Hepatic stellate cell (primary cell): ENCODE results near the gene DYSF.

ENCODE experiments used
- DNase-seq: peaks from one replicate; pipeline ENCODE4 v3.0.0; 2011; ENCODE audit warnings: low spot score

DYSF gene

DNA sequence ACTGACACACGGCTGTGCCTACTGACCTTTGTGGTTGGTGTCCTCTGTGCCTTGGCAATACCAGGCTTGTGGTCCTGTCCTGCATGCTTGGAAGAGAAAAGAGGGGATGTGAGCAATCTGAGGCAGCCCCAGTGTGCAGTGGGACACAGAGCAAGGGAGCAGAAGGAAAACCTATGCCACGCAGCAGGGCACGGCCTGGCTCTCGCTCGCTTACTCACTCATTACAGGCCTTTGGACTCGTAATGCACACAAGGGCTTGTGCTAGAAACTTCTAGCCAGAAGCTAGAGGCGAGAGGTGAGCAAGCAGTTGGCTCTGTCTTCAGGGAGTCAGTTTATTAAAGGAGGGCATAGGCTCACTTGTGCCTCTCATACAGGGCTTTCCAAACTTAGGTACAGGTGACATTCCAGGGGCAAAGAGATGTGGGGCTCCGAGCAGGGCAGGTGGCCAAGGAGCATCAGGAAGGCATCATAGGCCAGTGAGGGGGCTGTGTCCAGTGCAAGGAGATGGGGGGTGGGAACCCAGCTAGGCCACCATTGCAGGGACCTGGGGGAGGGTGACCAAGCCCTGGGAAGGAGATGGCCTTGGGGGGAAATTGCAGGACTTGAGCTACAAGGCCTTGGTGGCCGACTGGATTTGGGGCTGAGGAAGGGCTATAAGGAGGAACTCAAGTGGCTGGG is 100.8 kb downstream of the DYSF start:
- no peak for DNase-seq

DNA sequence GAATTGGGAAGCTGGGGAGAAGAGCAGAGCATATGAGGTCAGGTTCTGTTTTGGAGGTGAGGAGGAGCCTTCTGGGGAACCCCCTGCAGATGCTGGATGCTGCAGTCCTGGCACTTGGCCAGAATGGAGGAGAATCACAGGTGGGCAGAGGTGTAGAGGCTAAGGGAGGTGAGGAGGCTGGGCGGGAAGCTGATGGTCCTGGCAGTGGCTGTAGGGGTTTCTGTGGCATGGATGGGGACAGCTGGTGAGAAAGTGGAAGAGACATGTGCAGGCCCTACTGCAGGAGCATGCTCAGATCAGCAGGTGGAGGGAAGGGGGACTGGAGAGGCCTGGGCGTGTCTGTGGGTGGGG is 101.3 kb downstream of the DYSF start:
- DNase-seq = no peak

DNA sequence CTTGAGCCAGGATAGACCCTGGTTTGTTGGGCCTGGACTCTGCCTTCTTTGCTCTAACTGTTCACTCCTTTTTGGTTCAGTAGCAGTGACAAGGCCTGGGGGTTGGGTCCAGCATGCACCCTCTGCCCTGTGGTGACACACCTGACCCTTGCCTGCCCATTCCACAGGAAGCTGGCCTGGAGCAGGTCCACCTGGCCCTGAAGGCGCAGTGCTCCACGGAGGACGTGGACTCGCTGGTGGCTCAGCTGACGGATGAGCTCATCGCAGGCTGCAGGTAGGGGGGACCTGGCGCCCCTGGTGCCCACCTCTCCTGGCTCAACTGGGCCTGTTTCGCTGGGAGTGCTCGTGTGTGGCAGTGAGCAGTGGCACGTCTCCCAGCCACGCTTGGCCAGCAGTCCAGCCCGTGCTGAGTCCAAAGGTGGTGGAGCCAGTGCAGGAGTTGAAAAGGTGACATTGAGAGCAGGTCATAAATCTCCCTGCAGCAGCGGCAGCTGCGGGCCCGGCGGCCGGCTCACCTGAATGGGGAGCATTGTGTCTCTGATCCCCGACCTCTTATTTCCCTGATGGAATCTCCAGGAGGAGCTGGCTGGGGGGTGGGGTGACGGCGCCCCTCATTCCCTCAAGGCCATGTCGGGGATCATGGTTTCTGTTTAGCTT is 102.6 kb downstream of the DYSF start:
- no peak for DNase-seq

DNA sequence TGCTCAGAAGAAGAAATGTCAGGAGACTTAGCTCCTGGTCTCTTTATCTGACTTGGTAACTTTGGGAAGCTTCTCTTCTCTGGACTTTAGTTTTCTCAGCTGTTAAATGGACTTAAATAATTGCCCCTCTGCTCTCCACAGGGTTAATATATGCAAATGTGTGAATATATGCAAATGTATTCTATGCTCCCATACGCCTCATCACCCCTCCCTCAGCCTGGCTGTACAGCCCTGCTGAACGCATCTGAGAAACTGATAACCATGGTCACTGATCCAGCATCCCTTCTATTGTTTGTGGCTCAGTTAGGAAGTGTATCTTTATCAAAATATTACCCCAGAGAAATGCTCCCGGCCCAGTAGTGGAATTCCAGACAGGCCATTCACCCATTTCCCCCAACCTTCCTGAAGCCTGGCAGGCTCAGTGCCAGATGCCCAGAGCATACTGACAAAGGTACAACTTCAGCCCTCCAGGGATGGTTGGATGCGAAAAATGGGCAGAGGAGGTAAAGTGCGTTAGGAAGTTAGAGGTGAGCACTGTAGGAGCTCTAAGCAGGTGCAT is 103.4 kb downstream of the DYSF start:
- DNase-seq = no peak

DNA sequence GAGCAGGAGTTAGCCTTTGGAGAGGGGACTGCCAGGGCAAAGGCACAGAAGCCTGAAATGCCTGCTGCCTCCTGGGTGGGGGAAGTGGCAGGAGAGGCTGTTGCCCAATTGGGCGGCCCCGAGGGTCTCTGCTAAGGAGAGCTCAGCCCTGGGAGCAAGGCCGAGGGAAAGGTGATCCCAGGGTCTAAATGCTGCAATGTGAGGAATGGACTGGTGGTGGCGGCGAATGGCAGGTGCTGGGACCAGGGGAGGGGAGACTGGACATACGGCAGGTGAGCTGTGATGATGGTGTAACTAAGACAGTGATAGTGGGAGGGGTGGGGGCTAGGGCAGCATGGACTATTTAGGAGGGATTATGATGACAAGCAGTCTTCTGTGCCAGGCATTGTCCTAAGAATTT is 104.0 kb downstream of the DYSF start:
- DNase-seq = no peak

DNA sequence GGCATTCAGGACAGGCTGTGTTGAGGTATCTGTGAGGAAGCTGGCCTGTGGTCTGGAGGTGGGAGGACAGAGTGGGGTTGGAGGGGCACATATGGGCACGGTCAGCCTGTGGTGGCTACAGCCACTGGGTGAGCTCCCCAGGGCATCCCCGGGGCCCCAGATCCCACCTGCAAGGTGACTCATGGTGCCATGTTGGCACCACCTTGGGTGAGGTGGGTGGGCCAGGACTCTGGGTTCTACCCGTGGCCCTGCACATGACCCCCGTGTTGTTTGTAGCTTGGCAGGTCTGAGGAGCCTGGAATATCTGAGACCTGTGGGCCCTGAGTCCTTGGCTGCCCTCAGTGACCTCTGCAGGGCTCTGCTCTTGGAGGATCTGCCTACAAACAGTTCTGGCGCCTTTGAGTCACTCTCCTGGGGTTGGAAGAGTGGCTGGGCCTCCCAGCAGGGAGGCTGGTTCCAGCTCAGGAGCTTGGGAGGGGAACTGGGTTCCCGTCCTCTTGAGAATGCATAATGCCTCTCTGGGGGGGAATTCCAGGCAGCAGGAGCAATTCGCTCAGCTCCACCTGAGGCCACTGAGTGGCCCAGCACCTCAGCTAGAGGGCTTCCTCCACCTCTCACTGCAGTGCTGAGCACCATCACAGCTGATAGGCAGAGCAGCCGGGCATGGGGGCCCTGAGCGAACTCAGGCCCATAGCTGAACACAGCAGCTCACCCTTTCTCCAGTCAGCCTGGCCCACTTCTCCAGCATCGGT is 105.1 kb downstream of the DYSF start:
- no peak for DNase-seq

DNA sequence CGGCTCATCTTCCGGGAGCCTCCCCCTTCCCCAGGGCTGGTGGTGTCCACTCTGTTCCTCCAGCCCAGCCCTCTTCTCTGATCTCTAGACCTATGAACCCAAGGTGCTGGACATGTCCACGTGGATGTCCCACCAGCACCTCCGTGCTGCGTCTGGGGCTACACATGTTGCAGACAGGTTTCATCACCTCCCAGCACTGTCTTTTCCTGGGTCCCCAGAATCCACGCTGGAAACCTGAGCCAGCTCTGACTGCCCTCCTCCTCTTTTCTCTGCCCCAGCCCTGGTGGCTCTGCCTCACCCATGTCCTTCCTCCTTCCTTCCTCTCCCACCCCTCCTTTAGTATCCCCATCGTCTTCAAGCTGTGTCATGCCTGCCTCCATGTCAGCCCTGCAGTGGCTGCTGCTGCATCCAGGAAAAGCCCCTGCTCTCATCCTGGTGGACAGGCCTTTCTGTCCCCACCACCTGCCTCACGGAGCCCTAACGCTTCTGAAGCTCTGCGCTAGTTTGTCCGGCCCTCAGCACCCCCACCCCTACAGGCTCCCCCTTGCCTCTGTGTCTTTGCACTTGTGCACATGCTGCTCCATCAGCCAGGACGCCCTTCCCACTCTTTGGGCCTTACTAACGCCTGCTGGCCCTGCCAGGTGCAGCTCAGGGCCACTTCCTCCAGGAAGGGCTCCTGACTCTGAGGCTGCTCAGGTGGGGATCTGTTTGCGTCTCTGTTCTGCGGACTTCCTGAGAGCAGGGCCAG is 105.9 kb downstream of the DYSF start:
- no peak for DNase-seq

DNA sequence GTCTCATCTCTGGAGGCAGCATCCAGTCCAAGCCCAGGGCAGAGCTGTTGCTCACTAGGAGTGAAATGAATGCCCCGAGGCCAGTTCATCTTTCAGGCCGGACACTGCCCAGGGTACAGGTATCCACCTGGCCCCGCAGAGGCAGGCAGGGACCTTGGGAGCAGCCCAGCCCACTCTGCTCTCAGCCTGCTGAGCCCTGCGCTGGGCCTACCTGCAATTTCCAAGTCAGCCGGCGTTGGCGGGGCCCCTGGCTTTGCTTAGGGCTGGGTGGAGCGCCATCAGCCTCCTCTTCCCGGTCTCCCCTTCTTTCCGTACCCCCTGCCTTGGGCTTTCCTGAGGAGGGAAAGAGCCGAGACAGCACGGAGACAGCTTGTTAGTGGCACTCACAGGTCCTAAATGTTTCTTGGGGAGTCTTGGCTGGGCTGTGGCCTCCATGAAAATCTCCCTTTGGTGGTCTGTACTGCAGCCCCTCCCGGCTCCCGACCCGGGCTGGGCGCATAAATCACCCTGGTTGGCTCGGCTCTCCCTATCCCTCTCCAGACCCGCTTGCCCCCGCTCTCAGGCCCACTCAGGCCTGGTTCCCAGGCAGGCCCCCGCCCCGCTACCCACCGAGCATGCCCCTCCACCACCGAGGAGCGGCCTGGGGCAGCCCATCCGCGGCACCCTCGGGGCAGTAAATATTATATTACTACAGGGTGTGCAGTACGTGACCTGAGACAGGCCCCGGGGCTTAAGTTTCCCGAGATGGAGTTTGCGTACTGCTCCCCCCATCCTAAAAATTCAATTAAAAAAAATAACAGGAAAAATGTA is 106.7 kb downstream of the DYSF start:
- DNase-seq = no peak

DNA sequence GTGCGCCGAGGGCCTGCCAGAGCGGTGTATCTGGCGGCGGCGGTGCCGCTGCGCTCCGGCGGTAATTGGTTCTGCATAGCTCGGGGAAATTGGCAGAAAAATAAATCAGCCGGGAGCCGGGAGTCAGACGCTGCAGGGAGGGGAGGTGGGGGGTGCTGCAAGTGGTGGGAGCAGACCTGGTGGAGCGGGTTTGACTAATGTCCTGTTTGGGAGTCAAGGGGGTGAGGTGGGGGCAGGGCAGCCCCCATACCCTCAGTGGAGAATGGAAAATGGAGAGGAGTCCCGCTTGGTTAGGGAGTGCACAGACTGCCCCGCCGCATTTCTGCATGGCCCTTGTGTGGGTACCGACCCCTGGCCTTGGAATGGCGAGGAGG is 107.3 kb downstream of the DYSF start:
- no peak for DNase-seq

DNA sequence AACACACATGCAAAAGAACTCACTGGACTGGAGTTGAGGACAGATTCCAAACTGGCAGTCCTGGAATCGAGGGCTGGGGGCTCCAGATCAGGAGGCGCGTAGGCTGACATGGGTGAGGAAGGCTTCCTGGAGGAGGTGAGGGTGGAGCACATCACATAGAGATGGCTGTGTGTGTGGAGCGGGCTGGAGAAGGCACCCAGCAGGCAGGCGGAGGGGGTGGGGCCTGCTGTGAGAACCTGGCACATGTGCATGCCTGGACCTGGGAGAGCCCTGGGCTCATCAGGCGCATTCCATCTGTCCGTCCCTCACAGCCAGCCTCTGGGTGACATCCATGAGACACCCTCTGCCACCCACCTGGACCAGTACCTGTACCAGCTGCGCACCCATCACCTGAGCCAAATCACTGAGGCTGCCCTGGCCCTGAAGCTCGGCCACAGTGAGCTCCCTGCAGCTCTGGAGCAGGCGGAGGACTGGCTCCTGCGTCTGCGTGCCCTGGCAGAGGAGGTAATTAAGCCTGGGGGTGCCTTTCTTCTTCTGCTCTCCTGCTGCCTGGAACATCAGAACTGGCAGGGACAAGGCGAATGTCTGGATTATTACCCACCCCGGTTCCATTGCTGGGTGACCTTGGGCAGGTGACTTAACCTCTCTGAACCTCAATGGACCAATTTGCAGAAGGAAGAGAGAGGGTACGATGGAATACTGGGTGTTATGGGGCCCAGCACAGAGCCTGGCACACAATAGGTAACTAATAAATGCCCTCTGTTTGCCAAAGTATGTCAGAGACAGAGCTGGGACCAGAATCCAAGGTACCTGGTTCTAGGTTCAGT is 108.3 kb downstream of the DYSF start:
- no peak for DNase-seq

DNA sequence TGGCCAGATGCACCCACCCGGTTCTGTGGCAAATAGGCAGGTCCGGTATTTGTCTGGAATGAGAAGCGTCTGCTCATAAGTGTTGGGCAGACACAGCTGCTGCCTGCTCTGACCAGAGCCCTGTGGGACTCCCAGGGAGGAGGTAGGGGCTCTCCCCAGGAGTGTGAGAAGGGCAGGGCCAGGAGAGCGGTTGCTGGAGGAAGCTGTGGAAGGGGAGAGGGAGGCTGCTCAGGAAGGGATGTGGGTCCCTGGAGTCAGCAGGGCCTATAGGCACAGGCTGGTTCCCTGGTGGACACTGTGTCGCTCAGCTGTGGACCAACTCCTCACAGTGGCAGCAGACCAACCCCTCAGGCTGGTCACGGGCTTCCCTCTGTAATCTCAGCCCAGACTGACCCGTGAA is 109.2 kb downstream of the DYSF start:
- DNase-seq = no peak

DNA sequence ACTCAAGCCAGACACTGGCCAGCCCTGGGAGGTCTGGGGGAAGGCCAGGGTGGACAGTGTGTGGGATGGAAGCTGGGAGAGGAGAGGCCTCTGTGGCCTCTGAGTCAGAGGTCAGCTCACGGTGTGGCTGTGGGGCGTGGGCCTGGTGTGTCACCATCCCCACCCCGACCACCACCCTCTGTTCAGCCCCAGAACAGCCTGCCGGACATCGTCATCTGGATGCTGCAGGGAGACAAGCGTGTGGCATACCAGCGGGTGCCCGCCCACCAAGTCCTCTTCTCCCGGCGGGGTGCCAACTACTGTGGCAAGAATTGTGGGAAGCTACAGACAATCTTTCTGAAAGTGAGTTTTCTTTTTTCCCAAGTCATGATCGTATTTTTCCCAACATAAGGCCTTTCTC is 110.5 kb downstream of the DYSF start:
- no peak for DNase-seq

DNA sequence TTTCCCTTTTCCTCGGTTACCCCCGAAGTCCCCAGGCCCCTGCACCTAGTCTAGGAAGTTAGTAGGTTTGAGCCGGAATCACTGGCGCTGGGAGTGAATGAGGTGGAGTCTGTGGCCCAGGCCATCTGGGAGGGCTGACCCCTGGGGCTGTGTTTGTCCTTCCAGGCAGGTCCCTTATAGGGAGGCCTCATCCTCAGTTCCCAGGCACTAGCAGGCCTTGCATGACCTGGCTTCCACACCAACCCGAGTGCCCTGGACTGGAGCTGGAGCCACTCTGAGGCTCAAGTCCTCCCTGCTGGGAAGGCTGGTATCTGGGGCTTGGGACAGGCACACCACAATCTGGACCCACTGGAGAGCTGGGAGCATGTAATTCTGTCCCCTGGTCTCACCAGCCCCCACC is 111.0 kb downstream of the DYSF start:
- DNase-seq = no peak

DNA sequence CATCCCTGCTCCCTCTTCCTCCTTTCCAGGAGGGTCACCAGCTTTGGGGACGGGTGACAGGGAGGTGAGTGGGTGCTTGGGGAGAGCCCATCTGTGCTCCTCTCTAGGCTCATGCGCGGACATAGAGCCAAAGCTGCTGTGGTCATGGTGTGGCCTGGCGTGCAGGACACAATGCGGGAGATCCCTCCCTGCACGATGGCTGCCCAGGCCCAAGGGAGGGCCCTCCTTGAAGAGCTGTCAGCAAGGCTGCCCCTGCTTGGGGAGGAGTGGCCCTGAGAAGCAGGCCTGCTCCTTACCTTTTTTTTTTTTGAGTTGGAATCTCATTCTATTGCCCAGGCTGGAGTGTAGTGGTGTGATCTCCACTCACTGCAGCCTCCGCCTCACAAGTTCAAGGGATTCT is 111.4 kb downstream of the DYSF start:
- DNase-seq = no peak

DNA sequence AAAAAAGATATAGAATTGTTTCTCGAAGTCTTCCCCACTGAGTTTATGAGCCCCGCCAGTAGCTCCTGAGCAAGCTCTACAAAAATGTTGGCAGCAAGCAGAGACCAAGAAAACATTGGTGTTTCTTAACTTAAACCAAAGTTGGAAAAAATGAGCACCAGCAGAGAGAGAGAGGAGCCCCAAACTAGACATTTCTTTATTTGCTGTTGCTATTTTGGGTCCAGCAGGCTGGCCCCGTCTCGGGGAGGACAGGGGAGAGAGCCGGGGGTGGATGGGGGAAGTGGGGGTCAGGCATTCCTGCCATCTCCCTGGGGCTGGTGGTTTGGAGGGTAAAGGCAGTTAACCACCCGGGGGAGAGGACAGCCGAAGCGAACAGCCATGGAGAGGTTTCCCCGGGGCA is 113.0 kb downstream of the DYSF start:
- peak; percentile 69 for DNase-seq

DNA sequence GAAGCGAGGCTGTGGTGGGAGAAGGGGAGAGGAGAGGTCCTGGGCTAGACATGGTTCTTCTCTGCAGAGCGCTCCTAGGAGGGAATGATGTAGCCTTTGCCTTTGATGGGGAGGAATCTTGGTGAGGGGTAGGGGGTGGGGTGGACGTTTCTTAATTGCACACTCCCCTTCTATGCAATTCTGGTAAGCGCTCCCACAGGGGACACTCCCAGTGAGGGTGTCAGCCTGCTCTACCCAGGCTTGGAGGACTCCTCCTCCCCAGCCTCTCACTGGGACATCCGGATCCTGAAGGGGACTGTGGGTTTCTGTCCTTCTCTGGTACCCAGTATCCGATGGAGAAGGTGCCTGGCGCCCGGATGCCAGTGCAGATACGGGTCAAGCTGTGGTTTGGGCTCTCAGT is 114.3 kb downstream of the DYSF start:
- no peak for DNase-seq

DNA sequence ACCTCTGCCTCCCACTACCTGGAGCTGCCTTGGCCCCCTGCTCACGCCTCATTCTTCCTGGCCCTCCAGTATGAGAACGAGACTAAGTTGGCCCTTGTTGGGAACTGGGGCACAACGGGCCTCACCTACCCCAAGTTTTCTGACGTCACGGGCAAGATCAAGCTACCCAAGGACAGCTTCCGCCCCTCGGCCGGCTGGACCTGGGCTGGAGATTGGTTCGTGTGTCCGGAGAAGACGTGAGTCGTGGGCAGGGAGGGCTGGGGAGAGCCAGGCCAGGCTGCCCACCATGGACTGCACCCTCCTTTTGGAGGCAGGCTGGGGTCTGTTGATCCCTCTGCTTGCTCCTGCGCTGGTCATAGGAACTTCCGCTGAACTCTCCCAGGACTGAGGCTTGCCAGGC is 114.7 kb downstream of the DYSF start:
- no peak for DNase-seq

DNA sequence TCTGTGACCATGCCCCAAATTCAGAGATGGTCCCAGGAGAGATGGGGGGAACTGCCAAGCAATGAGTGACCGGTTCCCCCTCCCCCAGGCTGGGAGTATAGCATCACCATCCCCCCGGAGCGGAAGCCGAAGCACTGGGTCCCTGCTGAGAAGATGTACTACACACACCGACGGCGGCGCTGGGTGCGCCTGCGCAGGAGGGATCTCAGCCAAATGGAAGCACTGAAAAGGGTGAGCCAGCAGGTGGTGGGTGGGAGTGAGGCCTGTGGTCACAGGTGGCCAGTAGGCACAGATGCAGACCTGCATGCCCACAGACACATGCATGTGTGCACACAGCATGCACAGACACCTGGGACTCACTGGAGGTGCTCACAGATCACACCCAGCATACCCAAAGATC is 117.2 kb downstream of the DYSF start:
- DNase-seq = no peak

DNA sequence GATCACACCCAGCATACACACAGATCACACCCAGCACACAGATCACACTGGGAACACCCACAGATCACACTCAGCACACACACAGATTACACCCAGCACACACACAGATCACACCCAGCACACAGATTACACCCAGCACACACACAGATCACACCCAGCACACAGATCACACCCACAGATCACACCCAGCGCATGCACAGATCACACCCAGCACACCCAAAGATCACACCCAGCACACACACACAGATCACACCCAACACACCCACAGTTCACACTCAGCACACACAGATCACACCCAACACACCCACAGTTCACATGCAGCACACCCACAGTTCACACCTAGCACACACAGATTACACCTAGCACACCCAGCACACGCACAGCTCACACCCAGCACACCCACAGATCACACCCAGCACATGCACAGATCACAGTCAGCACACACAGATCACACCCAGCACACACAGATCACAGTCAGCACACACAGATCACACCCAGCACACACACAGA is 117.6 kb downstream of the DYSF start:
- no peak for DNase-seq

DNA sequence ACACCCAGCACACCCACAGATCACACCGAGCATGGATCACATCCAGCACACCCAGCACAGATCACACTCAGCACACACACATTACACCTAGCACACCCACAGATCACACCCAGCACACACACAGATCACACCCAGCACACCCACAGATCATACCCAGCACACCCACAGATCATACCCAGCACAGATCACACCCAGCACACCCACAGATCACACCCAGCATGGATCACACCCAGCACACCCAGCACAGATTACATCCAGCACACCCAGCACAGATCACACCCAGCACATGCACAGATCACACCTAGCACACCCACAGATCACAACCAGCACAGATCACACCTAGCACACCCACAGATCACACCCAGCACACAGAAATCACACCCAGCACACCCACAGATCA is 118.6 kb downstream of the DYSF start:
- no peak for DNase-seq

DNA sequence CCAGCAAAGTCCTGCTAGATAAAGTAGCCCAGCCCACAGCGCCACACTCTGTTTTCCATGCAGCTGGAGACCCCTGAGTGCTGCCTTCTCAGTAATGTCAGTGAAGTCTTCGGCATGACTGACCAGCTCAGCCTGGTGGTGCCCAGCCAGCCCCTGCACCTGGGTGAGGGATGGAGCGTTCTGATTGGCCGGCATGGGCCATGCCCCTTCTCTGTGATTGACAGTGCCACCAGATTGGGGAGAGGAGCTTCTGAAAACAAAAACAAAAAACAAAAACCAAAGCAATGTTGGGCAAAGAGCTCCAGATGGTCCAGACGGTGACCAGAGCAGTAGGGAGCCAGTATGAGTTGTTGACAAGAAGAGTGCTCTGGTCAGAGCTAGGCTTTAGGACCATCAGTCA is 122.6 kb downstream of the DYSF start:
- DNase-seq = no peak
